Right ventricle myocardium inferior (tissue), 1 donor: ENCODE data around the gene TENM3. TPM values are rescaled to one million over a fixed set of nuclear protein-coding genes. Genes with fewer than 3 reads are reported as not detected.
"Not testable (repeated sequence)": the region's sequence is repeated elsewhere in the genome, so short reads cannot be mapped to it uniquely, and the experiment has no call there.

ENCODE experiments used
- ATAC-seq: fragments of 200-7000 bp; cut with Tn5 transposase; one replicate; pipeline ENCODE4 v1.9.1; 2020; ENCODE audit warnings: mild to moderate bottlenecking, moderate library complexity
- DNase-seq: peaks from one replicate; pipeline ENCODE4 v3.0.0; 2021; ENCODE audit errors: missing footprints
- intact Hi-C: fragments of 100-400 bp; cut with DNase I; formaldehyde crosslinking; loops from one replicate; pipeline ENCODE4 v1.11.0; 2022
- total RNA-seq: library from RNA; stranded (reverse); fragmentation: NEBNext Ultra II Directional; extraction: Animal tissue kit (Norgen Biotek cat#: 25700); gene quantifications from one replicate; pipeline ENCODE4 v1.2.1, GENCODE V29; 2021
- donor health status: DM: no; HTN: yes; CAD: no; lungs with severe emphysema.

The TENM3 gene
- total RNA-seq, 1 donor from 2014 or later, result 2.9 TPM

- intact Hi-C loops, result no loop called here
- DNase-seq (no peak), ATAC-seq (no peak)
Observed at GRCh38 chr4:182224192-182224850, 18.9 kb upstream of the TENM3 start.

GRCh38 chr4:182225257-182225852, 17.8 kb upstream of the TENM3 start:
- no peak for DNase-seq
- intact Hi-C loops, result no loop called here
- no peak for ATAC-seq

GRCh38 chr4:182227611-182228010, 15.6 kb upstream of the TENM3 start:
- no peak for DNase-seq
- ATAC-seq, result no peak
- intact Hi-C loops, result no loop called here

GRCh38 chr4:182228991-182229577, 14.1 kb upstream of the TENM3 start:
- DNase-seq (no peak), ATAC-seq (no peak)
- intact Hi-C loops, result no loop called here

- intact Hi-C loops, result no loop called here
- ATAC-seq (no peak), DNase-seq (no peak)
Observed at GRCh38 chr4:182230256-182230655, 12.9 kb upstream of the TENM3 start.

- DNase-seq, result no peak
- ATAC-seq, result no peak
- intact Hi-C loops, result no loop called here
Observed at GRCh38 chr4:182231080-182231479, 12.1 kb upstream of the TENM3 start.

GRCh38 chr4:182231496-182231895, 11.7 kb upstream of the TENM3 start:
- no peak for ATAC-seq
- intact Hi-C loops, result no loop called here
- no peak for DNase-seq

GRCh38 chr4:182233310-182234090, 9.7 kb upstream of the TENM3 start:
- intact Hi-C loops, result no loop called here

GRCh38 chr4:182235021-182235795, 8.0 kb upstream of the TENM3 start:
- intact Hi-C loops, result no loop called here
- no peak for ATAC-seq
- no peak for DNase-seq

More at GRCh38 chr4:182233310-182234090, 9.7 kb upstream of the TENM3 start:
- DNase-seq, result no peak
- no peak for ATAC-seq

GRCh38 chr4:182236186-182236585, 7.0 kb upstream of the TENM3 start:
- ATAC-seq, result no peak
- DNase-seq, result no peak
- intact Hi-C loops, result no loop called here

- DNase-seq, ATAC-seq, intact Hi-C loops: not testable (repeated sequence)
Observed at GRCh38 chr4:182237010-182237409, 6.2 kb upstream of the TENM3 start.

- ATAC-seq, result no peak
- intact Hi-C loops, result no loop called here
Observed at GRCh38 chr4:182238355-182238931, 4.8 kb upstream of the TENM3 start.

GRCh38 chr4:182240161-182241130, 2.8 kb upstream of the TENM3 start:
- intact Hi-C loops, result no loop called here
- no peak for DNase-seq
- no peak for ATAC-seq

More at GRCh38 chr4:182238355-182238931, 4.8 kb upstream of the TENM3 start:
- no peak for DNase-seq

GRCh38 chr4:182242260-182242659, 942 bp upstream of the TENM3 start:
- intact Hi-C loops, ATAC-seq, DNase-seq: not testable (repeated sequence)

- intact Hi-C loops, result no loop called here
- ATAC-seq (no peak), DNase-seq (no peak)
Observed at GRCh38 chr4:182242787-182243186, 415 bp upstream of the TENM3 start.

GRCh38 chr4:182245041-182245440, 1.8 kb downstream of the TENM3 start:
- ATAC-seq (no peak), DNase-seq (no peak)
- intact Hi-C loops, result no loop called here

GRCh38 chr4:182245541-182246215, 2.5 kb downstream of the TENM3 start:
- no peak for ATAC-seq
- no peak for DNase-seq
- intact Hi-C loops, result no loop called here
